ENCODE measurements around the gene DIDO1. TPM values are rescaled to one million over a fixed set of nuclear protein-coding genes. Genes with fewer than 3 reads are reported as not detected.

Gene DIDO1
- total RNA-seq, 1 experiment from 2014 or later, result 42.9 TPM

- no peak overlapping the region for H3K4me3 ChIP-seq
- H3K9me3 ChIP-seq (replicated peaks), result no peaks in the 10 kb centered on the region
- H3K36me3 ChIP-seq, result no peaks in the 10 kb centered on the region
- DNase-seq (ENCODE audit: low read depth in 1 of 2, low spot score in 2 of 2), result no peak
- peaks cover 4% of the 10 kb centered on the region; the same call in 1 of the 2 replicates for H3K4me1 ChIP-seq (replicated peaks)
- H3K27ac ChIP-seq, result no peak overlapping the region
- H3K27me3 ChIP-seq (replicated peaks), result no peaks in the 10 kb centered on the region
These were observed 98.3 kb downstream of the DIDO1 start for GRCh38 chr20:62828051-62828450.

Other genes starting within 250 kb of the DIDO1 start
- gene NTSR1, start 217.7 kb downstream of the DIDO1 start, total RNA-seq (2014; rRNA removed; shearing (Covaris generic)), result not detected in 2 replicates
- gene MRGBP, start 130.0 kb downstream of the DIDO1 start, total RNA-seq (2014; rRNA removed; shearing (Covaris generic)), result 28.2 and 33.2 TPM in 2 replicates
- 59.2 and 73.3 TPM in 2 replicates for gene OGFR, start 121.7 kb downstream of the DIDO1 start, total RNA-seq (2014; rRNA removed; shearing (Covaris generic))
- gene COL9A3, start 109.5 kb downstream of the DIDO1 start, total RNA-seq (2014; rRNA removed; shearing (Covaris generic)), result not detected in 2 replicates
- 6.3 and 12.8 TPM in 2 replicates for gene TCFL5, start 64.7 kb downstream of the DIDO1 start, total RNA-seq (2014; rRNA removed; shearing (Covaris generic))
- gene GID8, start 11.6 kb upstream of the DIDO1 start, total RNA-seq (2014; rRNA removed; shearing (Covaris generic)), result 14.2 and 20.7 TPM in 2 replicates
- gene SLC17A9, start 26.2 kb upstream of the DIDO1 start, total RNA-seq (2014; rRNA removed; shearing (Covaris generic)), result not detected in 2 replicates
- gene BHLHE23, start 80.5 kb upstream of the DIDO1 start, total RNA-seq (2014; rRNA removed; shearing (Covaris generic)), result not detected in 2 replicates